GM10266 (cell line): ENCODE data around the gene SPOUT1.

Source experiments
- DNase-seq: peaks from one replicate; pipeline ENCODE4 v3.0.0; 2012; ENCODE audit errors: extremely low spot score
- TF ChIP-seq, protein P1 (sequence below): IDR thresholded peaks from 2 replicates; pipeline ENCODE4 v1.5.1; 2012; ENCODE audit warnings: mild to moderate bottlenecking, low read depth; ENCODE audit not compliant: control insufficient read depth, insufficient read depth; ENCODE audit errors: missing control alignments

The SPOUT1 gene

DNA sequence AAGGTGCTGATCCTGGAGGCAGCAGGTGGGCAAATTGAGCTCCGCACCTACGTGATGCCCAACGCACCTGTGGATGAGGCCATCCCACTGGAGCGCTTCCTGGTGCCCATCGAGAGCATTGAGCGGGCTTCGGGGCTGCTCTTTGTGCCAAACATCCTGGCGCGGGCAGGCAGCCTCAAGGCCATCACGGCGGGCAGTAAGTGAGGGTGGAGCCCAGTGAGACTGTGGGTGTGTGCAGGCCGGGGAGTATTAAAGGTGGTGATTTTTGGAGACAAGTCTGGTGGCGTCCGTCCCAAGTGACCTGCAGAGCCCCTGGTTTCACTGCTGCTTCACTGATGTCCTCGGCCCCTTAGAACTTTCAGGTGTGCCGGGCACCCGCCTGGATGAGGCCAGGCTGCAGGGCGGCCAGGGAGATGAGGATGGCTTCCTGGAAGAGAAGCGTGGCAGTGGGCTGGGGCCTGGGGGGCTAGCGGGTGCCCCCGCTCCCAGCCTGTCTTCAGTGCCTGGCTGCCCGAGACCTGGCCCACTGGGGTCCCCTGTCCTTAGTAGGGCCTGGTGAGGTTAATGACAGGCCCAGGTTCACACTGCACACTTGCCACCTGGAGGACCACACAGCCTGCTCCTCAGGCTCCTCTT, 7.1 kb downstream of the SPOUT1 start:
- TF ChIP-seq, protein P1, sequence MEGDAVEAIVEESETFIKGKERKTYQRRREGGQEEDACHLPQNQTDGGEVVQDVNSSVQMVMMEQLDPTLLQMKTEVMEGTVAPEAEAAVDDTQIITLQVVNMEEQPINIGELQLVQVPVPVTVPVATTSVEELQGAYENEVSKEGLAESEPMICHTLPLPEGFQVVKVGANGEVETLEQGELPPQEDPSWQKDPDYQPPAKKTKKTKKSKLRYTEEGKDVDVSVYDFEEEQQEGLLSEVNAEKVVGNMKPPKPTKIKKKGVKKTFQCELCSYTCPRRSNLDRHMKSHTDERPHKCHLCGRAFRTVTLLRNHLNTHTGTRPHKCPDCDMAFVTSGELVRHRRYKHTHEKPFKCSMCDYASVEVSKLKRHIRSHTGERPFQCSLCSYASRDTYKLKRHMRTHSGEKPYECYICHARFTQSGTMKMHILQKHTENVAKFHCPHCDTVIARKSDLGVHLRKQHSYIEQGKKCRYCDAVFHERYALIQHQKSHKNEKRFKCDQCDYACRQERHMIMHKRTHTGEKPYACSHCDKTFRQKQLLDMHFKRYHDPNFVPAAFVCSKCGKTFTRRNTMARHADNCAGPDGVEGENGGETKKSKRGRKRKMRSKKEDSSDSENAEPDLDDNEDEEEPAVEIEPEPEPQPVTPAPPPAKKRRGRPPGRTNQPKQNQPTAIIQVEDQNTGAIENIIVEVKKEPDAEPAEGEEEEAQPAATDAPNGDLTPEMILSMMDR, result no peak
- no peak for DNase-seq

DNA sequence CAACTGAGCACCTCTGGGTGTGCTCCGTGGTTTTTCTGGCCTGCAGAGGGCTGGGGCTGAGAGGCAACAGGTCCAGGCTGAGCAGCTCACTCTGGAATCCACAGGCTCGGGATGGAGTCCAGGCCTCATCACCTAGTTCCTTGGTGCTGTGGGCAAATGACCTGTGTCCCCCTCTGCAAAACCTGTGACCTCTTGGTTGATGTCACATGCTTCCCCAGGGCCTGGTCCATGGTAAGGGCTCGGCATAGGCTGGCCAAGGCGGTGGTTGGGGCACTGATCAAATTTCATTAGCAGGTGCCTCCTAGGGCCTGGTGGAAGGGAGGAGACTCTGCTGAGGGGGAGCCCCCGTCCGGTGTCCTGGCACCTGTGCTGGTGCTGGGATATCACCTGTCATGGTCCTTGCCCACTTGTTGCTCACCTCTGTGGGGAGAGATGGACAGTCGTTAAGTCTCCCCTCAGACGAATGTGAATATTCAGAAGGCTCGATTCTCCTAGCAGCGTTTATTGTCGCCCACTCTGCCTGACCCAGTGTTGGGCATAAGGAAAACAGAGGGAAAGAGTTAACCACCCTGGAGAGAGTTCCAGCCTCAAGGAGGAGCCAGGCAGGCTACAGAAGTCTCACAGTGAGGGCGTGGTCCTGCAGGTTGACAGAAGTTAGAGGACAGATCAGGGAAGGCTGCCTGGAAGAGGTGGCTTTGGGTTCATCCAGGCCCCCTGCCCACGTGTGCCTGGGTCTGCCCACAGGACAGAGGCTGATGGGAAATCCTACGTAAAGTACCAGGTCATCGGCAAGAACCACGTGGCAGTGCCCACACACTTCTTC, 7.8 kb downstream of the SPOUT1 start:
- TF ChIP-seq, protein P1, result no peak
- no peak for DNase-seq

DNA sequence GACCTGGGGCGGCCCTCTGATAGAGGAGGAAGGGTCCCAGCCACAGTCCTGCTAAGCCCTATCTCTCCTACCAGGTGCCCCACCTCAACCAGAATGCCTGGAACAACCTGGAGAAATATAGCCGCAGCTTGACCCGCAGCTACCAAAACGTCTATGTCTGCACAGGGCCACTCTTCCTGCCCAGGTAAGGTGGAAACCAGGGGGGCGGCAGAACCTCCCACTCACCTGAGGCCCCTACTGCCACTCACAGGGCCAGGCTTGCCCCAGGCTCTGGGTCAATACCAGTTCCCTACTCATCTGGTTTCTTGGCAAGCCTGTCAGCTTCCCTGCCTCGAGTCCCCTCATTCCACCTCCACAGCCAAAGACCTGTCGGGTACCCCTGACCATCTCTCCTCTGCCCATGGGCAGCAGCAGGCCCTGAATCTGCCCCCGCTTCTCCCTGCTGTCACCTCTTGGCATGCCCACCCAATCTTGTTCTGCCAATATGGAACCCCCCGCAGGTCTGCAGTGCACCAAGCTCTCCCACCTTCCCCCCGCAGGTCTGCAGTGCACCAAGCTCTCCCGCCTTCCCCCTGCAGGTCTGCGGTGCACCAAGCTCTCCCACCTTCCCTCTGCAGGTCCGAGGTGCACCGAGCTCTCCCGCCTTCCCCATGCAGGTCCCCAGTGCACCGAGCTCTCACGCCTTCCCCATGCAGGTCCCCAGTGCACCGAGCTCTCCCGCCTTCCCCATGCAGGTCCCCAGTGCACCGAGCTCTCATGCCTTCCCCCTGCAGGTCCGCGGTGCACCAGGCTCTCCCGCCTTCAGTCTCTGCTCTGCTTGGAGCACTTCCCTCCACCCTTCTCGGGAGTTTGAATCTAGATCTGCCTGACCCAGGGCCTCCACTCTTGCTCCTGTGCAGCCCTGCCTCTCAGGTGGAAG, 8.7 kb downstream of the SPOUT1 start:
- DNase-seq, result no peak
- TF ChIP-seq, protein P1, result no peak

DNA sequence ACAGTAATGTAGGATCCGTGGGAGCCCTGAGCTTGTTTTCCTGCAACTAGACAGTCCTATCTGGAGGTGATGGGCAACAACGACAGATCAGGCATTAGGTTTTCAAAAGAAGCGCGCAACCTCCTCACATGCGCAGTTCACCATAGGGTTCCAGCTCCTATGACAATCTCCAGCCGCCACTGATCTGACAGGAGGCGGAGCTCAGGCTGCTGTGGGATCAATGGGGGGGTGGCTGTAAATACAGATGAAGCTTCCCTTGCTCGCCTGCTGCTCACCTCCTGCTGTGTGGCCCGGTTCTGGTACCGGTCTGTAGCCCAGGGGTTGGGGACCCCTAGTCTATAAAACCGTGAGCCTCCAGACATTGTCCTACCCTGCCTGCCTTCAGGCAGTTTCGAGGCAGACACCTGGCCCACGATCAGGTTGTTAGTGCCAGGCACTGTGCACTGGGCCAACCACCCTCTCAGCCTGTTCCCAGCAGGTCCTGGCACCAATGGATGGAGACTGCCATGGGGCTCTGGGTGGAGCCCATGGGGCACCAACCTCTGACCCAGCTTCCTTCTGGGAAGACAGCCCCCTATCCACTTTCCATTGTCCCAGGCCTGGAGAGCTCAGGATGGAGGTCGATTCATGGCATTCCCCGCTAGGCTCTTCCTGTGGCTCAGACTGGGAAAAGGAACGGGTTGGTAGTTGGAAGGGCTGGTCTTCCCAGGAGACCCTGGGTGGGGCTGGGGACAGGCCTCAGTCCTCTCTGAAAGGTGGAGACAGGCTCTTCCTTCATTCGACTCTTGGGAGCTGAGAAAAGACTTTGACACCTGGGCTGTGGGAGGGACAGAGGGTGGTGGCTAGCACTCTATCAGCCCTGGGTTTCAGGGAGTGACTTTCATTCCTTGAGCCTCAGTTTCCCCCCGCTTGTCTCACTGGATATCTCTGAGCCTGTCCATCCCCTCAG, 9.6 kb downstream of the SPOUT1 start:
- TF ChIP-seq, protein P1, result no peak
- no peak for DNase-seq

DNA sequence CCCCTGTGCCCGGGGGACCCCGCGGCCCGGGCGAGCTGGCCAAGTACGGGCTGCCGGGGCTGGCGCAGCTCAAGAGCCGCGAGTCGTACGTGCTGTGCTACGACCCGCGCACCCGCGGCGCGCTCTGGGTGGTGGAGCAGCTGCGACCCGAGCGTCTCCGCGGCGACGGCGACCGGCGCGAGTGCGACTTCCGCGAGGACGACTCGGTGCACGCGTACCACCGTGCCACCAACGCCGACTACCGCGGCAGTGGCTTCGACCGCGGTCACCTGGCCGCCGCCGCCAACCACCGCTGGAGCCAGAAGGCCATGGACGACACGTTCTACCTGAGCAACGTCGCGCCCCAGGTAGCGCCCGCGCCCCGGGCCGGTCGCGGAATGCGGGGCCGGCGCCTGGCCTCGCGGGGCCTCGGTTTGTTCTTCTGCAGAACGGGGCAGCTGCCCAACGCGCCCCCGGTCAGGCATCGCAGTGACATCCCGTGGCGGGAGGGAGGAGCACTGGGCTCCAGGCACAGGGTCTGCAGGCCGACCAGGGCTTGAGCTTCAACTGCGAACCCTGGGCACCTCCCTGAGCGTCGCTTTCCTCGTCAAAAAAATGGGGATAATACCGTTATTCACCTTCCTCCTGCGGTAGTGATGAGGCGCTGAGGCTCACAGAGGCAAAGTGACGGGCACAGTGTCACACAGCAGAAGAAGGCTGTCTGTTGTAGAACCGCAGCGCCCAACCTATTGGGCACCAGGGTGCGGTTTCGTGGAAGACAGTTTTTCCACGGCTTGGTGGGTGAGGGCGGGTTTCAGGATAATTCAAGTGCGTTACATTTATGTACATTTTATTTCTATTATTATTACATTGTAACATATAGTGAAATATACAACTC, 10.5 kb downstream of the SPOUT1 start:
- TF ChIP-seq, protein P1, result no peak
- peak; percentile 77 for DNase-seq
